GM12872 (cell line): ENCODE results near the gene SMPX.

Experiments
- TF ChIP-seq, protein P1 (sequence below): IDR thresholded peaks from 3 replicates; pipeline ENCODE4 v1.5.1; 2011; ENCODE audit warnings: low read depth, mild to moderate bottlenecking, low read length, moderate library complexity; ENCODE audit not compliant: insufficient read depth

SMPX gene

DNA sequence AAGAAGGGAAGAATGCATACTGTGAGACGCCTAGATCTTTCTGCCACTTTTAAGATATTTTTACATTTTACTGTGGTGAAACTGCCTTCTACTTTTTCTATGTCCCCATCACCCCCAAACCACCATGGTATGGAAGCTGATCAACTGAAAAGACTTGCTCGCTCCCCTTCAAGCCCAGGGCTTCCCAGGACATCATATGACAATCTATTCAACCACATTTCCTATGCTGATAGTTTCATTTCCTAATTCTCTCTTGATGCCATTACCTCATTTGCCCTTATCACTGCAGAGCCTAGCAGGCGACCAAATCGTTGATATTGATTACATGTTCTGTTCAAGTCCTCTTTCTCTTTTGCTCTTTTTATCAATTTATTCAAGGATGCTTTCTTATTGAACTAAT, 59.6 kb downstream of the SMPX start:
- TF ChIP-seq, protein P1, sequence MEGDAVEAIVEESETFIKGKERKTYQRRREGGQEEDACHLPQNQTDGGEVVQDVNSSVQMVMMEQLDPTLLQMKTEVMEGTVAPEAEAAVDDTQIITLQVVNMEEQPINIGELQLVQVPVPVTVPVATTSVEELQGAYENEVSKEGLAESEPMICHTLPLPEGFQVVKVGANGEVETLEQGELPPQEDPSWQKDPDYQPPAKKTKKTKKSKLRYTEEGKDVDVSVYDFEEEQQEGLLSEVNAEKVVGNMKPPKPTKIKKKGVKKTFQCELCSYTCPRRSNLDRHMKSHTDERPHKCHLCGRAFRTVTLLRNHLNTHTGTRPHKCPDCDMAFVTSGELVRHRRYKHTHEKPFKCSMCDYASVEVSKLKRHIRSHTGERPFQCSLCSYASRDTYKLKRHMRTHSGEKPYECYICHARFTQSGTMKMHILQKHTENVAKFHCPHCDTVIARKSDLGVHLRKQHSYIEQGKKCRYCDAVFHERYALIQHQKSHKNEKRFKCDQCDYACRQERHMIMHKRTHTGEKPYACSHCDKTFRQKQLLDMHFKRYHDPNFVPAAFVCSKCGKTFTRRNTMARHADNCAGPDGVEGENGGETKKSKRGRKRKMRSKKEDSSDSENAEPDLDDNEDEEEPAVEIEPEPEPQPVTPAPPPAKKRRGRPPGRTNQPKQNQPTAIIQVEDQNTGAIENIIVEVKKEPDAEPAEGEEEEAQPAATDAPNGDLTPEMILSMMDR = no peak

DNA sequence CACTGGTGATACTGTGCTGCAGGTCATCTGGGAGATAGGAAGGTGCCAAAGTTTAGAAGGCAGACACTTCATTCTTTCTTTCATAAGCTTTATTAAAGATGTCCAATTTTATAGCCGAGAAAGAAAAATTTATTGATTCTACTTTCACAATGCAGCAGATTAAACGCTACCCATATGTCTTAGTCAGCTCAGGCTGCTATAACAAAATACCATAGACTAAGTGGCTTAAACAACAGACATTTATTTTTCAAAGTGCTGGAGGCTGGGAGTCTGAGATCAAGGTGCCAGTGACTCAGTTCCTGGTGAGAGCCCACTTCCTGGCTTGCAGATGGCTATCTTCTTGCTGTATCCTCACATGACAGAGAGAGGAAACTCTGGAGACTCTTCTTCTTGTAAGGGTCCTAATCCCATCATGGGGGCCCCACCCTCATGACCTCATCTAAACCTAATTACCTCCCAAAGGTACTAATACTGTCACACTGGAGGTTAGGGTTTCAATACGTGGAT, 66.4 kb downstream of the SMPX start:
- TF ChIP-seq, protein P1 = no peak

DNA sequence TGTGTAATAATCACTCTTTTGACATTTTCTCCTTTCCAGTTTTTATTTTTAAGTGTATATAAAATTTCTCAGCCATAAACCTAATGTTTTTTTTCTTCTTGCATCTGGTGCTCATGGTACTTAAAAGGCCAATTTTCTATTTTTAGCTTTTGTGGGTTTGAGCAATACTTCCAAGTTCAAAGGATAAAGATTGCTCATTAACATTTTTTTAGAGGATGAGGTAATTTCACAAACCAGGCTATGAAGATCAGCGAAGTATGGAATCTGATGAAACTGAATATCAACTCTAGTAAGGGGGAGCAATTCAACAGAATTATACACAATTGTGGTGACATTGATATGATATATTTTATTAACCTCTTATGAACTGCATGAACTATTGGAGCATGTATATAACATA, 74.0 kb downstream of the SMPX start:
- TF ChIP-seq, protein P1 = no peak

DNA sequence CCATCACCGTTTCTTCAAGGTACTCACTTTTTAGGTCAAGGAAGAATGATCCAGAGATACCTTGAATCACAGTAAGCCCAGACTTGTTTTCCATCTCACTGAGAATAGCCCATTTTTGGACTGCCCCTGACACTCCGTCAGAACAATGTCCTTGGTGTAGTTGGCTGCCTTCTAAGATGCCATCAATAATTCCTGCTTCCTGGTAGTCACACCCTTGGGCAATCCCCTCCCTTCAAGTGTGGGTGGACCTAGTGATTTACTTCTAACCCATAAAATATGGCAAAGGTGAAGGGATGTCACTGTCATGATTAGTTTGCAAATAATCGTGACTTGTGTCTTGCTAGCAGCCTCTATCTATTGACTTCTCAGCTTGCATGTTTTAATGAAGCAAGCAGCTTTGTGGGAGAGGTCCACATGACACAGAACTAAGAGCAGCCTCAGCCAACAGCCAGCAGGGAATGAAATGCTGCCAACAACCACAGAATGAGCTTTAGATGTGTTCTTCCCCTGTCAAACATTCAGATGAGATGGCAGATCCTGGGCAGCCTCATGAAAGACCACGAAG, 79.8 kb downstream of the SMPX start:
- TF ChIP-seq, protein P1 = no peak

DNA sequence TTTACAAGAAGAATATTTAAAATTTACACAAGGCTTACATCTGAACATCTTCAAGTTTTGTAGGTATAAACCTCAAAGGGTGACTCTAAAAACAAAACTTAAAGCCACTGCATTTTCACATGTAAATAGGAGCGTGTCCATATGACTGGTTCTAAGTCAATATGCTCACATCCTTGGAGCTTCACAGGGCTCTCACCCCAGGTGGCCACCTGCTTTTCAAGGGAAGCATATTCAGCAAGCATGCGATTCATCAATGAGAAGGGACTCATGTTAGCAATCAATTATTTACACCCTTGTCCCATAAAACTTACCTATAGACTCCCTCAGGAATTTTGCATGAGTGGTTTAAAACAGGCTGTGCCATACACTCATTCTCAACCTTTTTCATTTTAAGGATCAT, 82.0 kb downstream of the SMPX start:
- TF ChIP-seq, protein P1 = no peak

DNA sequence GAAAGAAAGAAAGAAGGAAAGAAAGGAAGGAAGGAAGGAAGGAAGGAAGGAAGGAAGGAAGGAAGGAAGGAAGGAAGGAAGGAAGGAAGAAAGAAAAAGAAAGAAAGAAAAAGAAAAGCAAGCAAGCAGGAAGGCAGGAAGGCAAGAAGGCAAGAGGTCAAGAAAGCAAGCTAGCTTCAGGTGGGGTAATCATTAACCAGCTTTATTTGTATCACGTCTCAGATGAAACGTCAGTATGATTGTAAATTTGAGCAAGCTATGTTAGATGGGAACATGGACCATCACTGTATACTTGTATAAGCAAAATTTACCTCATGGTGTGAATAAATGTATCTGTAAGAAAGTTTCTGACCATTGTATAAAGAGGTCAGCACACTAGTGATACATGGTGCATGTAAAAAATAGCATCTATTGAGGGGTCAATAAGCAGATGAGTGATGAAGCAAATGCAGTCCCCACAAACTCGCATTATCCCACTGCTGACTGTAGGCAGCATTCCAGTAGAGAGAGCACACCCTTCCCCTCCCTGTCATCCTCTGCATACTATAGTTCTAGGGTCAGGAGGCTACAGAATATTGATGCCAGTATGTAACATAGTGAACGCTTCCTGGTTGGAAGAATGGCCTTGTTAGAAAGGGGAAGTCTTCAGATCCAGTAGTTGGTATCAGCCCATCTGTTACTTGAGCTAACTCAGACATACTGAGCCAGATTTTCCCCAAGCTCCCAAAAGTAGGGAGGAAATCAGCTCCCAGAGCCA, 83.3 kb downstream of the SMPX start:
- TF ChIP-seq, protein P1 = no peak

DNA sequence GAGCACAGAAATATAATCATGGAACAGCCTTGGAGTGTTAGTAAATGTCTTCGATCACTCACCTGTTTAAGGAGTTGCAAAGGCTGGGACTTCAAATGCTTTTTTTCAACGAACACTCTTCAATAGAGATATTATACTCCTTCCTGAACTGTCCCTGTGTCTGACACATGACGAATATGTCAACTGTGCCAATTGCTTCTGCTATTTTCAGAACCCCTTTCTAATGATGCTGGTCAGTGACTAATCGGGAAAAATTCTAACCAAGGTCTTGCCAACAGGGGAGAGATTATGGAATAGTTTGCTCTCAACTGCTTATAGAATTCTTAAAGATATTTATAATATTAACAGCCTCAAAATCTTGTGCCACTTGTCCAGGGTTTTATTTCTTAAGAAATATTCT, 91.2 kb downstream of the SMPX start:
- TF ChIP-seq, protein P1 = no peak
